Activated gamma-delta T cell treated with anti-CD3 and anti-CD28 coated beads, Interleukin-2, amount 50 U/mL, for 16 hours (primary cell): ENCODE measurements around the gene ATP11A.
"Not testable (repeated sequence)": the region's sequence is repeated elsewhere in the genome, so short reads cannot be mapped to it uniquely, and the experiment has no call there.

ENCODE experiments used
- DNase-seq: peaks from one replicate; pipeline ENCODE4 v3.0.0-alpha.2; 2020; ENCODE audit warnings: low read depth

The ATP11A gene

GRCh38 chr13:112670864-112671263 lies 19.0 kb upstream of the ATP11A start:
- no peak for DNase-seq

GRCh38 chr13:112671359-112671758 lies 18.5 kb upstream of the ATP11A start:
- DNase-seq = no peak

GRCh38 chr13:112672651-112673284 lies 17.1 kb upstream of the ATP11A start:
- no peak for DNase-seq

- no peak for DNase-seq
These were observed 15.1 kb upstream of the ATP11A start for GRCh38 chr13:112674412-112675365.

GRCh38 chr13:112675366-112675756 lies 14.5 kb upstream of the ATP11A start:
- DNase-seq = no peak

GRCh38 chr13:112677421-112677962 lies 12.3 kb upstream of the ATP11A start:
- DNase-seq = not testable (repeated sequence)

GRCh38 chr13:112679381-112679780 lies 10.5 kb upstream of the ATP11A start:
- no peak for DNase-seq

- no peak for DNase-seq
These were observed 9.7 kb upstream of the ATP11A start for GRCh38 chr13:112679932-112680677.

GRCh38 chr13:112680741-112681360 lies 9.0 kb upstream of the ATP11A start:
- DNase-seq = no peak

- no peak for DNase-seq
These were observed 6.3 kb upstream of the ATP11A start for GRCh38 chr13:112683581-112683980.

- no peak for DNase-seq
These were observed 5.6 kb upstream of the ATP11A start for GRCh38 chr13:112684071-112684845.

GRCh38 chr13:112685189-112685805 lies 4.5 kb upstream of the ATP11A start:
- not testable (repeated sequence) for DNase-seq

- no peak for DNase-seq
These were observed 3.9 kb upstream of the ATP11A start for GRCh38 chr13:112685896-112686295.

- no peak for DNase-seq
These were observed 3.5 kb upstream of the ATP11A start for GRCh38 chr13:112686364-112686763.

- no peak for DNase-seq
These were observed 2.9 kb upstream of the ATP11A start for GRCh38 chr13:112686987-112687386.

GRCh38 chr13:112687836-112688559 lies 1.8 kb upstream of the ATP11A start:
- no peak for DNase-seq

GRCh38 chr13:112688560-112689302 lies 1.1 kb upstream of the ATP11A start:
- no peak for DNase-seq

GRCh38 chr13:112690283-112690929 lies 568 bp downstream of the ATP11A start:
- no peak for DNase-seq

- no peak for DNase-seq
These were observed 2.3 kb downstream of the ATP11A start for GRCh38 chr13:112692104-112692503.
